Uterus (tissue), 4 donors: ENCODE data around the gene NOTCH2. TPM values are rescaled to one million over a fixed set of nuclear protein-coding genes. Genes with fewer than 3 reads are reported as not detected.

Experiments used
- DNase-seq, 2 donors: peaks; one replicate each; pipeline ENCODE4 v3.0.0-alpha.2; 2019 to 2020
- H3K27ac ChIP-seq, 2 donors: fragments of 200-600 bp; sonication (generic); 1 replicate in 1 of 2; 2 replicates in 1 of 2; pipeline ENCODE4 v1.5.1; 2016 to 2018
- H3K27me3 ChIP-seq, 2 donors: fragments of 200-600 bp; sonication (generic); one replicate each; pipeline ENCODE4 v1.5.1; 2018 to 2019; ENCODE audit warnings: control low read depth in 1 of 2
- H3K36me3 ChIP-seq, 2 donors: fragments of 200-600 bp; sonication (generic); one replicate each; pipeline ENCODE4 v1.5.1; 2019; ENCODE audit warnings: control low read depth in 1 of 2
- H3K4me1 ChIP-seq, 2 donors: fragments of 200-600 bp; sonication (generic); one replicate each; pipeline ENCODE4 v1.5.1; 2018 to 2019; ENCODE audit warnings: control low read depth in 1 of 2
- H3K4me3 ChIP-seq, 2 donors: fragments of 200-600 bp; sonication (generic); 1 replicate in 1 of 2; 2 replicates in 1 of 2; pipeline ENCODE4 v1.5.1; 2018 to 2019; ENCODE audit warnings: mild to moderate bottlenecking in 1 of 2
- H3K9me3 ChIP-seq, 2 donors: fragments of 200-600 bp; sonication (generic); one replicate each; pipeline ENCODE4 v1.5.1; 2019; ENCODE audit warnings: control low read depth in 1 of 2
- CTCF ChIP-seq, 4 experiments: fragments of 200-600 bp in 2 of 4; fragments of 450-650 bp in 2 of 4; sonication (generic) in 2 of 4; IDR thresholded peaks; one replicate each; pipeline ENCODE4 v1.5.1; 2016 to 2019; ENCODE audit warnings: antibody characterized with exemption in 4 of 4, mild to moderate bottlenecking in 2 of 4, moderate library complexity in 1 of 4
- POLR2A ChIP-seq, 2 donors: fragments of 450-650 bp; IDR thresholded peaks; one replicate each; pipeline ENCODE4 v1.6.1; 2016; ENCODE audit warnings: antibody characterized with exemption in 2 of 2, mild to moderate bottlenecking in 1 of 2, moderate library complexity in 1 of 2
- intact Hi-C: fragments of 100-400 bp; cut with DNase I; formaldehyde crosslinking; loops from one replicate; pipeline ENCODE4 v1.15.1; 2023; ENCODE audit warnings: low total_unique reads
- total RNA-seq, 4 donors: library from RNA; depleted of rRNA in 3 of 4; stranded (reverse); fragments of >200 nt in 3 of 4; gene quantifications; one replicate each; pipeline versions ENCODE4 v1.1.0 to v1.2.4, GENCODE V29; 2014 to 2023
- donor health status: DM: yes; HTN: yes; CAD: no.

The NOTCH2 gene
- total RNA-seq, 4 donors from 2014 or later, result 33.8 to 266 (median 87.7) TPM

- Histone ChIP-seq H3K9me3 (no peaks in the 10 kb centered on the region), H3K4me1 (no peaks in the 10 kb centered on the region), H3K4me3 (no peak overlapping the region), H3K36me3 (no peaks in the 10 kb centered on the region), H3K27ac (no peak overlapping the region), H3K27me3 (no peaks in the 10 kb centered on the region)
- no peak for TF ChIP-seq CTCF (IDR thresholded peaks at IDR 0.05)
- no peak for TF ChIP-seq POLR2A (IDR thresholded peaks at IDR 0.05)
- DNase-seq, result no peak
- intact Hi-C loops, result no loop called here
Measured at GRCh38 chr1:119929643-119930315, 139.7 kb downstream of the NOTCH2 start.

GRCh38 chr1:119926553-119926952, 142.9 kb downstream of the NOTCH2 start:
- intact Hi-C loops, result no loop called here
- Histone ChIP-seq H3K27me3 (no peaks in the 10 kb centered on the region), H3K4me3 (no peak overlapping the region), H3K36me3 (no peaks in the 10 kb centered on the region), H3K4me1 (no peaks in the 10 kb centered on the region), H3K27ac (no peak overlapping the region), H3K9me3 (no peaks in the 10 kb centered on the region)
- no peak for DNase-seq
- TF ChIP-seq POLR2A (IDR thresholded peaks at IDR 0.05) (no peak), CTCF (IDR thresholded peaks at IDR 0.05) (no peak)

GRCh38 chr1:119924948-119925898, 144.2 kb downstream of the NOTCH2 start:
- Histone ChIP-seq H3K4me3 (no peak overlapping the region), H3K27ac (no peak overlapping the region), H3K4me1 (no peaks in the 10 kb centered on the region), H3K27me3 (no peaks in the 10 kb centered on the region), H3K9me3 (no peaks in the 10 kb centered on the region), H3K36me3 (no peaks in the 10 kb centered on the region)
- TF ChIP-seq CTCF (IDR thresholded peaks at IDR 0.05), result no peak
- no peak for TF ChIP-seq POLR2A (IDR thresholded peaks at IDR 0.05)
- intact Hi-C loops, result no loop called here
- DNase-seq, result no peak

- Histone ChIP-seq H3K4me3 (no peak overlapping the region), H3K27me3 (no peaks in the 10 kb centered on the region), H3K27ac (no peak overlapping the region), H3K9me3 (no peaks in the 10 kb centered on the region), H3K4me1 (no peaks in the 10 kb centered on the region), H3K36me3 (no peaks in the 10 kb centered on the region)
- TF ChIP-seq POLR2A (IDR thresholded peaks at IDR 0.05) (no peak), CTCF (IDR thresholded peaks at IDR 0.05) (no peak)
- no peak for DNase-seq
- intact Hi-C loops, result no loop called here
Measured at GRCh38 chr1:119920104-119920968, 149.1 kb downstream of the NOTCH2 start.
